K562 (cell line): ENCODE results near the gene MRPL58. TPM values are rescaled to one million over a fixed set of nuclear protein-coding genes. Genes with fewer than 3 reads are reported as not detected.
A peak's percentile ranks its signal among the peaks of the same experiment; 100 is the strongest.

ENCODE experiments used
- ASH1L ChIP-seq: fragments of 450-650 bp; IDR thresholded peaks from 2 replicates; pipeline ENCODE4 v1.6.1; 2018; ENCODE audit warnings: borderline replicate concordance, mild to moderate bottlenecking, low read depth; ENCODE audit not compliant: partially characterized antibody
- MAZ ChIP-seq, 2 experiments: fragments of 450-650 bp in 1 of 2; sonication (generic) in 1 of 2; formaldehyde crosslinking; IDR thresholded peaks in 1 of 2; conservative IDR thresholded peaks in 1 of 2; 2 replicates each; pipeline versions ENCODE4 v1.4.0 to v1.5.0; 2020; ENCODE audit warnings: mild to moderate bottlenecking in 1 of 2, missing genetic modification reagents in 1 of 2
- POLR3A ChIP-seq: IDR thresholded peaks from 2 replicates; pipeline ENCODE4 v1.6.1; 2011; ENCODE audit warnings: borderline replicate concordance, mild to moderate bottlenecking, moderate library complexity; ENCODE audit not compliant: insufficient read length, insufficient read depth; ENCODE audit errors: extremely low read depth
- PURB ChIP-seq: sonication (generic); formaldehyde crosslinking; IDR thresholded peaks from 2 replicates; pipeline ENCODE4 v1.9.0; 2021; ENCODE audit warnings: low read depth, mild to moderate bottlenecking, missing genetic modification reagents
- RBFOX2 ChIP-seq: fragments of 200-400 bp; formaldehyde crosslinking; IDR thresholded peaks from 2 replicates; pipeline ENCODE4 v1.6.1; 2017; ENCODE audit warnings: low read depth, mild to moderate bottlenecking, low read length, moderate library complexity
- SIN3B ChIP-seq: fragments of 450-650 bp; IDR thresholded peaks from 2 replicates; pipeline ENCODE4 v1.6.1; 2017; ENCODE audit warnings: low read depth, mild to moderate bottlenecking, moderate library complexity
- STAG1 ChIP-seq: sonication (generic); formaldehyde crosslinking; IDR thresholded peaks from 2 replicates; pipeline ENCODE4 v1.5.0; 2020; ENCODE audit warnings: missing genetic modification reagents, borderline replicate concordance
- ZNF717 ChIP-seq: fragments of 250-450 bp; sonication (Bioruptor Pico); IDR thresholded peaks from 2 replicates; pipeline ENCODE4 v1.5.0; 2021
- ZNF766 ChIP-seq: fragments of 200-800 bp; sonication (Bioruptor generic); conservative IDR thresholded peaks from 2 replicates; pipeline ENCODE4 v1.6.1; 2016; ENCODE audit warnings: missing genetic modification characterization, missing compliant biosample characterization
- polyA plus RNA-seq, 8 experiments: library from polyadenylated mRNA; depleted of rRNA in 4 of 8; stranded (reverse) in 5 of 8; unstranded in 3 of 8; fragments of >200 nt; fragmentation: Nextera tagmentation in 2 of 8; fragmentation: Illumina TruSeq in 1 of 8; extraction: Ambion mirVana in 2 of 8; extraction: Trizol in 1 of 8; gene quantifications; 2 replicates each; pipeline versions ENCODE4 v1.2.1 to v1.2.3, GENCODE V29; 2011 to 2014; ENCODE audit warnings: inconsistent platforms in 1 of 8, missing spikeins in 1 of 8
- total RNA-seq, 7 experiments: library from RNA; depleted of rRNA in 6 of 7; stranded (reverse); fragments of >200 nt in 6 of 7; fragmentation: Illumina TruSeq in 2 of 7; extraction: Trizol in 2 of 7; gene quantifications; 2 replicates each; pipeline versions ENCODE4 v1.2.1 to v1.2.3, GENCODE V29; 2011 to 2021; ENCODE audit warnings: low replicate concordance in 1 of 7
- TF ChIP-seq, protein P1 (sequence below): fragments of 450-650 bp; formaldehyde crosslinking; IDR thresholded peaks from 2 replicates; pipeline ENCODE4 v1.4.0; 2020; ENCODE audit warnings: mild to moderate bottlenecking, moderate library complexity
- TF ChIP-seq, protein P2 (sequence below): fragments of 200-800 bp; sonication (Bioruptor generic); IDR thresholded peaks from 2 replicates; pipeline ENCODE4 v1.6.1; 2017; ENCODE audit warnings: missing genetic modification characterization, missing compliant biosample characterization
- TF ChIP-seq, protein P3 (sequence below), 2 experiments: fragments of 450-650 bp; IDR thresholded peaks; 2 replicates each; pipeline ENCODE4 v1.6.1; 2016
- TF ChIP-seq, protein P4 (sequence below), 2 experiments: fragments of 450-650 bp; IDR thresholded peaks; 2 replicates each; pipeline ENCODE4 v1.6.1; 2018; ENCODE audit warnings: mild to moderate bottlenecking in 2 of 2, low read depth in 1 of 2; ENCODE audit not compliant: partially characterized antibody in 2 of 2
- TF ChIP-seq, protein P5 (sequence below): sonication (generic); formaldehyde crosslinking; IDR thresholded peaks from 2 replicates; pipeline ENCODE4 v1.9.0; 2022; ENCODE audit warnings: mild to moderate bottlenecking, missing genetic modification reagents

MRPL58 gene
- total and polyA plus RNA-seq, 9 of the 15 experiments (the other 6 are each of a cell fraction or from before 2014, with no cell fraction given) = 30.8 to 107 (median 72.4) TPM

DNA sequence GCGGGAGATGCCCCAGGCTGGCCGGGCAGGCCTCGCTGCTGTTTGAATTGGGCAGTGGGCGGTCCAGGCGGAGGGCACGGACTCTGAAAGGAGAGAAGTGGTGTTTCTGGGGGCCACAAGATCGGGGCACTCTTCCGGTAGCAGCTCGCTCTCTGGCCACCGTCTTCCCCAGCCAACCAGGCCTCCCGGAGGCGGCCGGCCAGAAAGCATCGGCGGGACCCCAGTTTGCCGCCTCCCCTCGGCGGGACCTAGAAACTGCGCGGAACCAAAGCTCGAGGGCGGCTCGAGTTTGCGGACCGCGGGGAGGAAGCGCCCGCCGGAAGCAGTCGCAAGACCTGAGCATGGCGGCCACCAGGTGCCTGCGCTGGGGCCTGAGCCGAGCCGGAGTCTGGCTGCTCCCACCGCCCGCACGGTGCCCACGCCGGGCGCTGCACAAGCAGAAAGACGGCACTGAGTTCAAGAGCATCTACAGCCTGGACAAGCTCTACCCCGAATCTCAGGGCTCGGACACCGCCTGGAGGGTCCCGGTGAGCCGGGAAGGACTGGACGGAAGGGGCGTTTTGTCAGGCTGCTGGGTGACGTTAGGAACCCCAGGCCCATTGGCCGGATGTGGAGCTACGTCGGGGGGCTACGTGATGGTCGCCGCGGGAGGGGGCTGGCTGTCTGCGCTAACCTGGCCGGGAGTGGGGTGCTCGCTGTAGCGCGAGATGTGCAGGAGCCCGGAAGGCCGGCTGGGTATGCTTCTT lies at the start of gene MRPL58 (continued):
- TF ChIP-seq, protein P1, sequence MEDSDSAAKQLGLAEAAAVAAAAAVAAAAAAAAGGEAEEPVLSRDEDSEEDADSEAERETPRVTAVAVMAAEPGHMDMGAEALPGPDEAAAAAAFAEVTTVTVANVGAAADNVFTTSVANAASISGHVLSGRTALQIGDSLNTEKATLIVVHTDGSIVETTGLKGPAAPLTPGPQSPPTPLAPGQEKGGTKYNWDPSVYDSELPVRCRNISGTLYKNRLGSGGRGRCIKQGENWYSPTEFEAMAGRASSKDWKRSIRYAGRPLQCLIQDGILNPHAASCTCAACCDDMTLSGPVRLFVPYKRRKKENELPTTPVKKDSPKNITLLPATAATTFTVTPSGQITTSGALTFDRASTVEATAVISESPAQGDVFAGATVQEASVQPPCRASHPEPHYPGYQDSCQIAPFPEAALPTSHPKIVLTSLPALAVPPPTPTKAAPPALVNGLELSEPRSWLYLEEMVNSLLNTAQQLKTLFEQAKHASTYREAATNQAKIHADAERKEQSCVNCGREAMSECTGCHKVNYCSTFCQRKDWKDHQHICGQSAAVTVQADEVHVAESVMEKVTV = peak; percentile 26; the same call in 1 of the 2 replicates
- TF ChIP-seq MAZ (CRISPR knock-in tag; conservative IDR thresholded peaks at IDR 0.05 in 1 of 2, IDR thresholded peaks at IDR 0.05 in 1 of 2) = peak; percentile 82 to 94
- no peak for TF ChIP-seq STAG1 (CRISPR knock-in tag)
- TF ChIP-seq ASH1L = no peak
- peak; percentile 98 for TF ChIP-seq RBFOX2
- TF ChIP-seq ZNF717 (CRISPR knock-in tag) = no peak
- TF ChIP-seq SIN3B = peak; percentile 95
- TF ChIP-seq, protein P2, sequence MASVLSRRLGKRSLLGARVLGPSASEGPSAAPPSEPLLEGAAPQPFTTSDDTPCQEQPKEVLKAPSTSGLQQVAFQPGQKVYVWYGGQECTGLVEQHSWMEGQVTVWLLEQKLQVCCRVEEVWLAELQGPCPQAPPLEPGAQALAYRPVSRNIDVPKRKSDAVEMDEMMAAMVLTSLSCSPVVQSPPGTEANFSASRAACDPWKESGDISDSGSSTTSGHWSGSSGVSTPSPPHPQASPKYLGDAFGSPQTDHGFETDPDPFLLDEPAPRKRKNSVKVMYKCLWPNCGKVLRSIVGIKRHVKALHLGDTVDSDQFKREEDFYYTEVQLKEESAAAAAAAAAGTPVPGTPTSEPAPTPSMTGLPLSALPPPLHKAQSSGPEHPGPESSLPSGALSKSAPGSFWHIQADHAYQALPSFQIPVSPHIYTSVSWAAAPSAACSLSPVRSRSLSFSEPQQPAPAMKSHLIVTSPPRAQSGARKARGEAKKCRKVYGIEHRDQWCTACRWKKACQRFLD (CRISPR knock-in tag) = no peak; the same call in 1 of the 2 replicates
- TF ChIP-seq POLR3A = no peak
- TF ChIP-seq, protein P3, sequence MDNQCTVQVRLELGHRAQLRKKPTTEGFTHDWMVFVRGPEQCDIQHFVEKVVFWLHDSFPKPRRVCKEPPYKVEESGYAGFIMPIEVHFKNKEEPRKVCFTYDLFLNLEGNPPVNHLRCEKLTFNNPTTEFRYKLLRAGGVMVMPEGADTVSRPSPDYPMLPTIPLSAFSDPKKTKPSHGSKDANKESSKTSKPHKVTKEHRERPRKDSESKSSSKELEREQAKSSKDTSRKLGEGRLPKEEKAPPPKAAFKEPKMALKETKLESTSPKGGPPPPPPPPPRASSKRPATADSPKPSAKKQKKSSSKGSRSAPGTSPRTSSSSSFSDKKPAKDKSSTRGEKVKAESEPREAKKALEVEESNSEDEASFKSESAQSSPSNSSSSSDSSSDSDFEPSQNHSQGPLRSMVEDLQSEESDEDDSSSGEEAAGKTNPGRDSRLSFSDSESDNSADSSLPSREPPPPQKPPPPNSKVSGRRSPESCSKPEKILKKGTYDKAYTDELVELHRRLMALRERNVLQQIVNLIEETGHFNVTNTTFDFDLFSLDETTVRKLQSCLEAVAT (IDR thresholded peaks at IDR 0.05) = no peak; a peak in 1 of 4 replicates
- peak; percentile 73; the same call in 1 of the 2 replicates for TF ChIP-seq ZNF766 (CRISPR knock-in tag)
- TF ChIP-seq PURB = no peak
- TF ChIP-seq, protein P4, sequence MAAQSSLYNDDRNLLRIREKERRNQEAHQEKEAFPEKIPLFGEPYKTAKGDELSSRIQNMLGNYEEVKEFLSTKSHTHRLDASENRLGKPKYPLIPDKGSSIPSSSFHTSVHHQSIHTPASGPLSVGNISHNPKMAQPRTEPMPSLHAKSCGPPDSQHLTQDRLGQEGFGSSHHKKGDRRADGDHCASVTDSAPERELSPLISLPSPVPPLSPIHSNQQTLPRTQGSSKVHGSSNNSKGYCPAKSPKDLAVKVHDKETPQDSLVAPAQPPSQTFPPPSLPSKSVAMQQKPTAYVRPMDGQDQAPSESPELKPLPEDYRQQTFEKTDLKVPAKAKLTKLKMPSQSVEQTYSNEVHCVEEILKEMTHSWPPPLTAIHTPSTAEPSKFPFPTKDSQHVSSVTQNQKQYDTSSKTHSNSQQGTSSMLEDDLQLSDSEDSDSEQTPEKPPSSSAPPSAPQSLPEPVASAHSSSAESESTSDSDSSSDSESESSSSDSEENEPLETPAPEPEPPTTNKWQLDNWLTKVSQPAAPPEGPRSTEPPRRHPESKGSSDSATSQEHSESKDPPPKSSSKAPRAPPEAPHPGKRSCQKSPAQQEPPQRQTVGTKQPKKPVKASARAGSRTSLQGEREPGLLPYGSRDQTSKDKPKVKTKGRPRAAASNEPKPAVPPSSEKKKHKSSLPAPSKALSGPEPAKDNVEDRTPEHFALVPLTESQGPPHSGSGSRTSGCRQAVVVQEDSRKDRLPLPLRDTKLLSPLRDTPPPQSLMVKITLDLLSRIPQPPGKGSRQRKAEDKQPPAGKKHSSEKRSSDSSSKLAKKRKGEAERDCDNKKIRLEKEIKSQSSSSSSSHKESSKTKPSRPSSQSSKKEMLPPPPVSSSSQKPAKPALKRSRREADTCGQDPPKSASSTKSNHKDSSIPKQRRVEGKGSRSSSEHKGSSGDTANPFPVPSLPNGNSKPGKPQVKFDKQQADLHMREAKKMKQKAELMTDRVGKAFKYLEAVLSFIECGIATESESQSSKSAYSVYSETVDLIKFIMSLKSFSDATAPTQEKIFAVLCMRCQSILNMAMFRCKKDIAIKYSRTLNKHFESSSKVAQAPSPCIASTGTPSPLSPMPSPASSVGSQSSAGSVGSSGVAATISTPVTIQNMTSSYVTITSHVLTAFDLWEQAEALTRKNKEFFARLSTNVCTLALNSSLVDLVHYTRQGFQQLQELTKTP (IDR thresholded peaks at IDR 0.05; ENCODE audit: low read depth in 1 of 2, partially characterized antibody in 2 of 2) = no peak
- TF ChIP-seq, protein P5, sequence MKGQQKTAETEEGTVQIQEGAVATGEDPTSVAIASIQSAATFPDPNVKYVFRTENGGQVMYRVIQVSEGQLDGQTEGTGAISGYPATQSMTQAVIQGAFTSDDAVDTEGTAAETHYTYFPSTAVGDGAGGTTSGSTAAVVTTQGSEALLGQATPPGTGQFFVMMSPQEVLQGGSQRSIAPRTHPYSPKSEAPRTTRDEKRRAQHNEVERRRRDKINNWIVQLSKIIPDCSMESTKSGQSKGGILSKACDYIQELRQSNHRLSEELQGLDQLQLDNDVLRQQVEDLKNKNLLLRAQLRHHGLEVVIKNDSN (CRISPR knock-in tag) = 0 out of 2 replicates have a peak, but pooled peaks have one; percentile 11
